Endothelial cell of umbilical vein (primary cell): ENCODE results near the gene DEF6. TPM values are rescaled to one million over a fixed set of nuclear protein-coding genes. Genes with fewer than 3 reads are reported as not detected.
A peak's percentile ranks its signal among the peaks of the same experiment; 100 is the strongest.

Experiments used
- BruUV-seq: library from RNA; stranded (reverse); fragments of 400-500 nt; replicated peaks from 2 replicates; lab custom pipeline; 2021; lab: Mats Ljungman, UMichigan
- CTCF ChIA-PET: fragments of 300-600, 350-600 bp; sonication (Branson Sonifier 250); formaldehyde crosslinking; loops from one replicate; lab custom pipeline; 2021; ENCODE audit warnings: antibody characterized with exemption, inconsistent platforms; lab: Charles Lee
- POLR2A ChIA-PET: fragments of 300-600, 350-600 bp; sonication (Branson Sonifier 250); formaldehyde crosslinking; loops from one replicate; lab custom pipeline; 2021; ENCODE audit warnings: antibody characterized with exemption, inconsistent platforms; lab: Charles Lee
- DNase-seq: peaks from one replicate; pipeline ENCODE4 v3.0.0-alpha.2; 2011; ENCODE audit warnings: low read depth, low spot score
- FAIRE-seq: peaks from 2 replicates; lab custom pipeline; 2011; peaks lifted over from hg19 to GRCh38; lab: Jason Lieb, UNC
- H2AFZ ChIP-seq: 2 replicates; pipeline ENCODE4 v1.6.0; 2012; ENCODE audit warnings: low read depth, low read length, control low read depth, inconsistent platforms
- H3K27ac ChIP-seq: 2 replicates; pipeline ENCODE4 v1.5.1; 2011; ENCODE audit warnings: low read depth, mild to moderate bottlenecking, control low read depth, low read length, moderate library complexity; ENCODE audit not compliant: insufficient read depth
- H3K27me3 ChIP-seq, 2 experiments: 2 replicates each; pipeline versions ENCODE4 v1.6.0 to v1.6.1; 2011; ENCODE audit warnings: low read length in 2 of 2, mixed read lengths in 1 of 2; ENCODE audit not compliant: control insufficient read depth in 2 of 2, insufficient read depth in 2 of 2
- H3K36me3 ChIP-seq, 2 experiments: 2 replicates in 1 of 2; 3 replicates in 1 of 2; pipeline ENCODE4 v1.5.1; 2011; ENCODE audit warnings: low read length in 2 of 2, mild to moderate bottlenecking in 1 of 2, moderate library complexity in 1 of 2; ENCODE audit not compliant: control insufficient read depth in 2 of 2, insufficient read depth in 2 of 2; ENCODE audit errors: extremely low read depth in 1 of 2
- H3K4me1 ChIP-seq: 3 replicates; pipeline ENCODE4 v1.5.1; 2011; ENCODE audit warnings: mild to moderate bottlenecking, low read length; ENCODE audit not compliant: control insufficient read depth, insufficient read depth; ENCODE audit errors: extremely low read depth
- H3K4me2 ChIP-seq: 2 replicates; pipeline ENCODE4 v1.6.1; 2011; ENCODE audit warnings: low read length, control low read depth, mixed read lengths; ENCODE audit not compliant: insufficient read depth
- H3K4me3 ChIP-seq, 3 experiments: fragments of 200-600 bp in 1 of 3; sonication (generic), shearing (Covaris generic) in 1 of 3; replicated peaks in 1 of 3; 2 replicates each; pipeline ENCODE4 v1.5.1; 2011 to 2016; ENCODE audit warnings: control low read depth in 3 of 3, low read length in 3 of 3, mild to moderate bottlenecking in 2 of 3, inconsistent platforms in 1 of 3, low read depth in 1 of 3, moderate library complexity in 1 of 3; ENCODE audit not compliant: insufficient read depth in 1 of 3
- H3K79me2 ChIP-seq: 2 replicates; pipeline ENCODE4 v1.6.0; 2012; ENCODE audit warnings: low read length, inconsistent platforms; ENCODE audit not compliant: control insufficient read depth, insufficient read depth
- H3K9ac ChIP-seq: replicated peaks from 2 replicates; pipeline ENCODE3; 2011; ENCODE audit warnings: low read length, control low read depth; ENCODE audit not compliant: insufficient read depth; ENCODE audit errors: extremely low read depth
- H3K9me1 ChIP-seq: replicated peaks from 3 replicates; pipeline ENCODE4 v1.6.0; 2011; ENCODE audit warnings: mild to moderate bottlenecking, low read length; ENCODE audit not compliant: control insufficient read depth, insufficient read depth; ENCODE audit errors: extremely low read depth
- H3K9me3 ChIP-seq: replicated peaks from 2 replicates; pipeline ENCODE4 v1.5.1; 2012; ENCODE audit warnings: low read length, inconsistent platforms; ENCODE audit not compliant: control insufficient read depth, insufficient read depth
- H4K20me1 ChIP-seq: replicated peaks from 2 replicates; pipeline ENCODE3; 2011; ENCODE audit warnings: mild to moderate bottlenecking, low read length; ENCODE audit not compliant: control insufficient read depth, insufficient read depth; ENCODE audit errors: extremely low read depth
- EZH2 ChIP-seq: IDR thresholded peaks from 2 replicates; pipeline ENCODE4 v1.6.1; 2012; ENCODE audit warnings: borderline replicate concordance, low read depth, mild to moderate bottlenecking, moderate library complexity, low read length, inconsistent platforms; ENCODE audit not compliant: severe bottlenecking
- FOS ChIP-seq: IDR thresholded peaks from 2 replicates; pipeline ENCODE4 v1.6.1; 2011; ENCODE audit warnings: mild to moderate bottlenecking, low read length, moderate library complexity, borderline replicate concordance; ENCODE audit not compliant: insufficient read depth
- dilution Hi-C: fragments of 300-500 bp; cut with MboI; formaldehyde crosslinking; loops from one replicate; pipeline ENCODE4 v1.15.0; 2019; ENCODE audit warnings: low sequenced_read_pairs; ENCODE audit not compliant: extremely low pct_ligation_motif_present
- intact Hi-C: fragments of 100-400 bp; cut with micrococcal nuclease; formaldehyde crosslinking; loops from one replicate; pipeline ENCODE4 v1.10.0; 2022
- polyA plus RNA-seq, 4 experiments: library from polyadenylated mRNA; depleted of rRNA in 3 of 4; stranded (reverse) in 3 of 4; unstranded in 1 of 4; fragments of >200 nt; gene quantifications; 2 replicates each; pipeline versions ENCODE4 v1.2.1 to v1.2.3, GENCODE V29; 2011 to 2012; ENCODE audit warnings: missing spikeins in 1 of 4
- total RNA-seq: library from RNA; stranded (reverse); gene quantifications from 2 replicates; pipeline ENCODE4 v1.2.3, GENCODE V29; 2021
- TF ChIP-seq, protein P1 (sequence below), 2 donors: IDR thresholded peaks; 1 replicate in 1 of 2; 2 replicates in 1 of 2; pipeline ENCODE4 v1.5.1; 2011; ENCODE audit warnings: low read length in 2 of 2, mild to moderate bottlenecking in 2 of 2, moderate library complexity in 2 of 2, control low read depth in 1 of 2, inconsistent platforms in 1 of 2, low read depth in 1 of 2; ENCODE audit not compliant: insufficient read depth in 1 of 2; ENCODE audit errors: extremely low read depth in 1 of 2

Gene DEF6
- total and polyA plus RNA-seq, 2 donors (not counting 3 experiments of a cell fraction or from before 2014, with no cell fraction given): 0.59 to 0.77 TPM

DNA sequence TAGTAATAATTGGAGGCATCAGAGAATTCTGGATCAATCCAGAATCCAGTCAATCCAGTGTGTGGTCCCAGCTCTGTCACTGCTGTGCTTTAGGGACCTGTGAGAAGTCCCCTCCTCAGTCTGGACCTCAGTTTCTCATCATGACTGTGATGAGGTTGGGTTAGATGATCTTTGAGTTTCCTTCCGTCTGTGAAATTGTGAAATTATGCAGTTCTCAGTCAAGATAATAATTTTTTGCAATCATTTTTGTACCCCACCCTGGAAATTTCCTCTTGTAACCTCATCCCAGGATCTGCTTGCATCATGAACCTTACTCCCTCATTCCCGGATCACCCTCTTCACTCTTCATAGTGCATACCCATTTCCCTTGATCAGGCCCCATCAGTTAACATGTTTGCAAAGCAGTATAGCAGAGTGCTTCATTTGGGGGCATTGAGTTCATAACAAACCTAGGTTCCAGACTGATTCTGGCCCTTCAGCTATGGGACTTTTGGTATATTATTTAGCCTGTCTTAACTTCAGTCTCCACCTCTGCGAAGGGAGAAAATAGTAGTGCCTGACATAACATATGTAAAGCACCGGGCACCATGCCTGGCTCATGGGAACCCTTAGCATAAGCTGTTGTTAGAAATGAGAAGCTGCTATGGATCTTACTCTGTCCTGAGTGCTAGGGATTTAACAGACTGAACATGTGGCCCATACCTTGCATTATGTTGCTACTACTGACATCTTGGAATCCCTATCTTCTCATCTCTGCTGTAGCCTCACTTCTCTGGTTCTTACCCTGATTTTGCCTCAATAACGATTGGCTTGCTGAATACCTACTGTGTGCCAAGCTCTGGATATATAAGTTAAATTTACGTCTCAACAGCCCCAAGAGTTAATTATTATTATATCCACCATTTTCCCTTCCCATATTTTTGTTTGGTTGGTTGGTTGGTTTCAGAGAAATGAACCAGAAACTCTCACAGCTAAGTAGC is 36.7 kb upstream of the DEF6 start:
- intact Hi-C loops: no loop called here
- Histone ChIP-seq H3K27me3 (no peaks in the 10 kb centered on the region), H3K9me3 (no peaks in the 10 kb centered on the region), H3K36me3 (no peaks in the 10 kb centered on the region), H3K4me3 (peak overlapping the region in 2 of 3 experiments; percentile 62 to 63), H3K9me1 (no peaks in the 10 kb centered on the region), H3K4me1 (peaks cover 14% of the 10 kb centered on the region), H3K27ac (peak overlapping the region; percentile 25), H2AFZ (no peak overlapping the region), H3K79me2 (peaks cover 3% of the 10 kb centered on the region), H3K4me2 (peak overlapping the region; percentile 68), H3K9ac (no peak overlapping the region), H4K20me1 (no peaks in the 10 kb centered on the region)
- CTCF ChIA-PET: no interaction called here
- dilution Hi-C loops: no loop called here
- FAIRE-seq: no peak
- TF ChIP-seq FOS: no peak
- no peak for TF ChIP-seq EZH2
- TF ChIP-seq, protein P1, sequence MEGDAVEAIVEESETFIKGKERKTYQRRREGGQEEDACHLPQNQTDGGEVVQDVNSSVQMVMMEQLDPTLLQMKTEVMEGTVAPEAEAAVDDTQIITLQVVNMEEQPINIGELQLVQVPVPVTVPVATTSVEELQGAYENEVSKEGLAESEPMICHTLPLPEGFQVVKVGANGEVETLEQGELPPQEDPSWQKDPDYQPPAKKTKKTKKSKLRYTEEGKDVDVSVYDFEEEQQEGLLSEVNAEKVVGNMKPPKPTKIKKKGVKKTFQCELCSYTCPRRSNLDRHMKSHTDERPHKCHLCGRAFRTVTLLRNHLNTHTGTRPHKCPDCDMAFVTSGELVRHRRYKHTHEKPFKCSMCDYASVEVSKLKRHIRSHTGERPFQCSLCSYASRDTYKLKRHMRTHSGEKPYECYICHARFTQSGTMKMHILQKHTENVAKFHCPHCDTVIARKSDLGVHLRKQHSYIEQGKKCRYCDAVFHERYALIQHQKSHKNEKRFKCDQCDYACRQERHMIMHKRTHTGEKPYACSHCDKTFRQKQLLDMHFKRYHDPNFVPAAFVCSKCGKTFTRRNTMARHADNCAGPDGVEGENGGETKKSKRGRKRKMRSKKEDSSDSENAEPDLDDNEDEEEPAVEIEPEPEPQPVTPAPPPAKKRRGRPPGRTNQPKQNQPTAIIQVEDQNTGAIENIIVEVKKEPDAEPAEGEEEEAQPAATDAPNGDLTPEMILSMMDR (IDR thresholded peaks at IDR 0.05; ENCODE audit: extremely low read depth in 1 of 2, insufficient read depth in 1 of 2, low read depth in 1 of 2, low read length in 2 of 2): no peak
- no peak for DNase-seq
- no TSS peak for BruUV-seq
- POLR2A ChIA-PET: no interaction called here
